ENCODE results near the gene KCNMB4. TPM values are rescaled to one million over a fixed set of nuclear protein-coding genes. Genes with fewer than 3 reads are reported as not detected.

KCNMB4 gene
- total RNA-seq (2012; rRNA removed) (0.90 and 1.4 TPM in 2 replicates), polyA plus RNA-seq (2012; rRNA removed) (1.1 TPM in 2 replicates), Bru-seq, nascent RNA (percentile 35 among the genes with signal in this experiment), BruChase-seq, experiment 1, labeled RNA remaining after a 6-hour chase (percentile 36 among the genes with signal in this experiment), BruChase-seq, experiment 2, labeled RNA remaining after a 2-hour chase (percentile 31 among the genes with signal in this experiment)
- polyA plus RNA-seq (2012; cell fraction: cytosol; rRNA removed): 0.51 and 0.73 TPM in 2 replicates
- 0.33 and 0.49 TPM in 2 replicates for polyA plus RNA-seq (2012; cell fraction: nucleus; rRNA removed; ENCODE audit: low replicate concordance)
- long read RNA-seq, full-length matches to known transcripts: 2 of 2 reads
- long read RNA-seq, partial matches to known transcripts: 0 of 2 reads
- long read RNA-seq, other reads (novel, unspliced or antisense): 0 of 2 reads

DNA sequence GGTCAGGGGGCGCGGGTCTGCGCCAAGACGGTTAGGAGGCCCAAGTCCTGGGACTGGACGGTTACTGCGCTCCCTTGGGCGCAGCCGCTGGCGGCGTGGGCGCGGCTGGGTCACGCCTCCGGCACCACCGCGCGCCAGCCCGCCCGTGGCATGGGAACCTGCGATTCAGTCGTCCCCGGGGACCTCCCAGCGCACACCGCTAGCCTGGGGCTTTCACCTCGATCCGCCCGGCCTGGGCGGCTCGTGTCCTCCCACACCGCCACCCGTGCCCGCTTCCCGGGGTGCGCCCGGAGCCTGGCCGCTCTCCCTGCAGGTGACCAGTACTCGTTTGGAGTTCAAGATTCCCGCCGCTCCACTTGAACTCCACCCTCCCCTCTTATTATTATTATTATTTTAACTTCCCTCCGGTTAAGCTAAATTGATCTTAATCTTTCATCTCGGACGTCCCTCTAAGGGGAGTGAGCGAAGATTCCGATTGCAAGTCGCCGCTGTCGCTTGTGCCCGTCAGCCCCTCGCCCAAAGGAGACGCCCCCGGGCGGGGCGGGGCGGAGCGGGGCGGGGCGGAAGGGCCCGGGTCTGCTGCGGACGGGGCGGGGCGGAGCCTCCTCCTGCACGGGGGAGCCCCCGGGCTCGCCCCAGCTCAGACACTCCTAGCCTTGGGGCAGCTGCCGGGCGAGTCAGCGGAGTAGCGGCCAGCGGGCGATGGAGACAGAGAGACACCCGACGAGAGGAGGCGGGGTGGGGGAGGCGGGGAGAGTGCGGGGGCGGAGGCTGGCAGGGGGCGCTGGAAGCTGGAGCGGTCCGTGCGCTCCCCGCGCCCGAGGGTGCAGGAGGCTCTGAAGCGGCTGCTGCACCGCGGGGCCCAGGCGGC lies at the start of gene KCNMB4:
TSS of gene KCNMB4 (plus strand) at position 643 of the 871 bp plus-strand sequence. CDS start 445 bp downstream, outside the sequence.
- no peaks in the 10 kb centered on the region for H3K9me1 ChIP-seq (ENCODE audit: insufficient read depth, low read length)
- H4K91ac ChIP-seq (ENCODE audit: insufficient read depth, low read depth, low read length): no peak within 1 kb of the TSS
- H3K18ac ChIP-seq (ENCODE audit: low read depth, low read length): no peak within 1 kb of the TSS
- H3K4me3 ChIP-seq (ENCODE audit: insufficient read depth, low read depth, low read length): peak within 1 kb of the TSS; percentile 85
- no peak within 1 kb of the TSS for H3K23ac ChIP-seq (ENCODE audit: low read depth, low read length)
- no peaks in the 10 kb centered on the region for H3K9me3 ChIP-seq (ENCODE audit: control insufficient read depth, insufficient read depth, low read length)
- no peak within 1 kb of the TSS for H2BK120ac ChIP-seq (ENCODE audit: low read depth, low read length)
- H3K14ac ChIP-seq (replicated peaks; ENCODE audit: low read depth, low read length): no peak within 1 kb of the TSS
- in situ Hi-C loops (cut with MboI; ENCODE audit: low sequenced_read_pairs) (no loop called here), intact Hi-C loops (cut with micrococcal nuclease) (loop anchor here (2.0 to 5.0 kb wide), 2 partner anchors 123 to 379 kb away; partner anchors contain the start of gene CNOT2), dilution Hi-C loops (cut with HindIII; ENCODE audit: low sequenced_read_pairs, unreplicated experiment) (no loop called here)
- WGBS, 2 experiments (ENCODE audit: extremely low coverage in 2 of 2, insufficient read length in 1 of 2): 2% methylated on average over 26 of the region's 88 CpGs; no CpG with 5 or more reads in 1 of the 2 experiments
- H3K9ac ChIP-seq (ENCODE audit: low read depth, low read length): no peak within 1 kb of the TSS; the same call in 1 of the 2 replicates
- H3K56ac ChIP-seq (ENCODE audit: extremely low read depth, insufficient read depth, low read length): no peak within 1 kb of the TSS
- peak within 1 kb of the TSS; percentile 85 for H2AFZ ChIP-seq (replicated peaks; ENCODE audit: low read length, poor library complexity)
- ChIA-PET POLR2A (ENCODE audit: unreplicated experiment) (no interaction called here), CTCF (no interaction called here)
- peak within 1 kb of the TSS; percentile 94 for H3K4me2 ChIP-seq (ENCODE audit: low read depth, low read length)
- H2BK5ac ChIP-seq (ENCODE audit: low read depth, low read length, poor library complexity, severe bottlenecking): no peak within 1 kb of the TSS
- H4K20me1 ChIP-seq (ENCODE audit: insufficient read depth, low read length): no peaks in the 10 kb centered on the region
- no peak within 1 kb of the TSS for H3K27ac ChIP-seq (ENCODE audit: insufficient read depth, low read length)
- DNase-seq (peak; percentile 10), ATAC-seq (ENCODE audit: low read depth) (peak; percentile 92)
- peaks cover 15% of the 10 kb centered on the region; the same call in 1 of the 2 replicates for H3K27me3 ChIP-seq (ENCODE audit: control insufficient read depth, insufficient read depth, low read length)
- H3K79me1 ChIP-seq (ENCODE audit: low read depth in 1 of 2, low read length in 2 of 2): no peaks in the 10 kb centered on the region
- no peaks in the 10 kb centered on the region for H3K36me3 ChIP-seq (ENCODE audit: control insufficient read depth, insufficient read depth, low read length)
- H3K4ac ChIP-seq (ENCODE audit: low read depth, low read length): no peak within 1 kb of the TSS
- BruUV-seq (replicated peaks): no TSS peak
- H2AK5ac ChIP-seq (ENCODE audit: low read depth, low read length): no peak within 1 kb of the TSS
- peak within 1 kb of the TSS in 1 of 2 experiments; percentile 5; a peak in 1 of 4 replicates for H4K8ac ChIP-seq (ENCODE audit: low read depth in 2 of 2, low read length in 2 of 2)
- no peak within 1 kb of the TSS for H4K5ac ChIP-seq (ENCODE audit: low read depth, low read length)
- peaks cover 3% of the 10 kb centered on the region; the same call in 1 of the 2 replicates for H3K4me1 ChIP-seq (ENCODE audit: control insufficient read depth, insufficient read depth, low read length)
- H2AK9ac ChIP-seq (replicated peaks; ENCODE audit: low read depth, low read length, poor library complexity): peak within 1 kb of the TSS; percentile 45
- no peak within 1 kb of the TSS for H2BK20ac ChIP-seq (ENCODE audit: low read depth, low read length)
- H2BK15ac ChIP-seq (ENCODE audit: low read depth, low read length): no peak within 1 kb of the TSS
- TF ChIP-seq MXI1 (IDR thresholded peaks at IDR 0.05; ENCODE audit: borderline replicate concordance, low read depth, low read length): 0 out of 2 replicates have a peak, but pooled peaks have one; percentile 56
- TF ChIP-seq MAZ (IDR thresholded peaks at IDR 0.05; ENCODE audit: borderline replicate concordance, low read depth, low read length): peak; percentile 60; the same call in 1 of the 2 replicates
- TF ChIP-seq BHLHE40 (IDR thresholded peaks at IDR 0.05; ENCODE audit: low read depth, low read length): 0 out of 2 replicates have a peak, but pooled peaks have one; percentile 5
- TF ChIP-seq RAD21 (IDR thresholded peaks at IDR 0.05; ENCODE audit: low read length): no peak
- no peak for TF ChIP-seq SMC3 (IDR thresholded peaks at IDR 0.05; ENCODE audit: low read depth, low read length)
